IMR-90 (cell line): ENCODE measurements around the gene MYO10. TPM values are rescaled to one million over a fixed set of nuclear protein-coding genes. Genes with fewer than 3 reads are reported as not detected.

Experiments used
- ATAC-seq: fragments of 200-7000 bp; cut with Tn5 transposase; 2 replicates; pipeline ENCODE4 v1.9.1; 2020; ENCODE audit warnings: low read depth, mild to moderate bottlenecking, moderate library complexity
- BruUV-seq: library from RNA; stranded (reverse); fragments of 400-500 nt; replicated peaks from 2 replicates; lab custom pipeline; 2021; lab: Mats Ljungman, UMichigan
- CTCF ChIA-PET: fragments of 300-600 bp; formaldehyde crosslinking; extraction: SDS; loops from one replicate; lab custom pipeline; 2021; ENCODE audit warnings: antibody characterized with exemption; lab: Yijun Ruan, JAX
- POLR2A ChIA-PET: fragments of 300-600 bp; sonication (Branson Sonifier 250); formaldehyde crosslinking; loops from one replicate; lab custom pipeline; 2022; ENCODE audit warnings: antibody characterized with exemption; ENCODE audit not compliant: unreplicated experiment; lab: Charles Lee
- DNase-seq: peaks from one replicate; pipeline ENCODE4 v3.0.0; 2013
- H2AFZ ChIP-seq: replicated peaks from 2 replicates; pipeline ENCODE3; 2013; ENCODE audit warnings: low read length, mild to moderate bottlenecking; ENCODE audit not compliant: poor library complexity
- H2AK5ac ChIP-seq: 2 replicates; pipeline ENCODE4 v1.6.1; 2013; ENCODE audit warnings: low read depth, low read length, inconsistent platforms
- H2AK9ac ChIP-seq: replicated peaks from 2 replicates; pipeline ENCODE3; 2013; ENCODE audit warnings: mild to moderate bottlenecking, low read depth, low read length, moderate library complexity; ENCODE audit not compliant: poor library complexity
- H2BK120ac ChIP-seq: 2 replicates; pipeline ENCODE4 v1.6.1; 2013; ENCODE audit warnings: low read depth, low read length, inconsistent platforms
- H2BK15ac ChIP-seq: 3 replicates; pipeline ENCODE4 v1.6.1; 2013; ENCODE audit warnings: low read depth, low read length, inconsistent platforms
- H2BK20ac ChIP-seq: 2 replicates; pipeline ENCODE4 v1.6.1; 2013; ENCODE audit warnings: low read depth, mild to moderate bottlenecking, inconsistent platforms, low read length, moderate library complexity
- H2BK5ac ChIP-seq: 2 replicates; pipeline ENCODE4 v1.6.1; 2013; ENCODE audit warnings: mild to moderate bottlenecking, low read depth, low read length, inconsistent platforms; ENCODE audit not compliant: poor library complexity, severe bottlenecking
- H3K14ac ChIP-seq: replicated peaks from 2 replicates; pipeline ENCODE4 v1.6.1; 2013; ENCODE audit warnings: low read depth, low read length, inconsistent platforms
- H3K18ac ChIP-seq: 2 replicates; pipeline ENCODE4 v1.6.1; 2013; ENCODE audit warnings: low read depth, low read length, control low read depth
- H3K23ac ChIP-seq: 2 replicates; pipeline ENCODE4 v1.6.1; 2013; ENCODE audit warnings: low read depth, low read length, inconsistent platforms
- H3K27ac ChIP-seq: 2 replicates; pipeline ENCODE4 v1.5.1; 2013; ENCODE audit warnings: mild to moderate bottlenecking, control low read depth, low read length; ENCODE audit not compliant: insufficient read depth
- H3K27me3 ChIP-seq: 2 replicates; pipeline ENCODE4 v1.6.1; 2013; ENCODE audit warnings: low read length; ENCODE audit not compliant: control insufficient read depth, insufficient read depth
- H3K36me3 ChIP-seq: 2 replicates; pipeline ENCODE4 v1.6.1; 2013; ENCODE audit warnings: low read length, mixed read lengths; ENCODE audit not compliant: control insufficient read depth, insufficient read depth
- H3K4ac ChIP-seq: 2 replicates; pipeline ENCODE4 v1.6.1; 2013; ENCODE audit warnings: low read depth, low read length, inconsistent platforms
- H3K4me1 ChIP-seq: 2 replicates; pipeline ENCODE4 v1.6.1; 2013; ENCODE audit warnings: low read length, mixed read lengths; ENCODE audit not compliant: control insufficient read depth, insufficient read depth
- H3K4me2 ChIP-seq: 2 replicates; pipeline ENCODE4 v1.6.1; 2013; ENCODE audit warnings: low read depth, mild to moderate bottlenecking, control low read depth, low read length, moderate library complexity
- H3K4me3 ChIP-seq: 2 replicates; pipeline ENCODE4 v1.5.1; 2013; ENCODE audit warnings: low read depth, mild to moderate bottlenecking, control low read depth, low read length, moderate library complexity; ENCODE audit not compliant: insufficient read depth
- H3K56ac ChIP-seq: 2 replicates; pipeline ENCODE4 v1.6.1; 2013; ENCODE audit warnings: low read length, inconsistent platforms; ENCODE audit not compliant: insufficient read depth; ENCODE audit errors: extremely low read depth
- H3K79me1 ChIP-seq, 2 experiments: 2 replicates each; pipeline ENCODE4 v1.6.1; 2013; ENCODE audit warnings: low read length in 2 of 2, inconsistent platforms in 1 of 2, low read depth in 1 of 2
- H3K9ac ChIP-seq: 2 replicates; pipeline ENCODE4 v1.6.1; 2013; ENCODE audit warnings: low read depth, low read length, control low read depth
- H3K9me1 ChIP-seq: 2 replicates; pipeline ENCODE4 v1.6.1; 2013; ENCODE audit warnings: low read length, inconsistent platforms; ENCODE audit not compliant: insufficient read depth
- H3K9me3 ChIP-seq: 2 replicates; pipeline ENCODE4 v1.6.1; 2013; ENCODE audit warnings: low read length; ENCODE audit not compliant: control insufficient read depth, insufficient read depth
- H4K20me1 ChIP-seq: 2 replicates; pipeline ENCODE4 v1.6.1; 2013; ENCODE audit warnings: low read length, inconsistent platforms; ENCODE audit not compliant: insufficient read depth
- H4K5ac ChIP-seq: 2 replicates; pipeline ENCODE4 v1.6.1; 2013; ENCODE audit warnings: mild to moderate bottlenecking, low read depth, low read length, control low read depth
- H4K8ac ChIP-seq, 2 experiments: 2 replicates each; pipeline ENCODE4 v1.6.1; 2013; ENCODE audit warnings: low read depth in 2 of 2, low read length in 2 of 2, control low read depth in 1 of 2, inconsistent platforms in 1 of 2
- H4K91ac ChIP-seq: 2 replicates; pipeline ENCODE4 v1.6.1; 2013; ENCODE audit warnings: low read depth, low read length, inconsistent platforms; ENCODE audit not compliant: insufficient read depth
- CEBPB ChIP-seq: IDR thresholded peaks from 2 replicates; pipeline ENCODE4 v1.6.1; 2012; ENCODE audit warnings: low read depth, low read length, improper control_type of control experiment
- NFE2L2 ChIP-seq: fragments of 150-350 bp; IDR thresholded peaks from 2 replicates; pipeline ENCODE4 v1.6.1; 2016; ENCODE audit warnings: low read depth, mild to moderate bottlenecking, low read length
- WGBS, 2 experiments: methylation state at CpG; one replicate each; pipeline versions ENCODE4 v1.1.5 to v1.1.7; 2013; ENCODE audit warnings: missing lambda C conversion rate in 2 of 2; ENCODE audit not compliant: insufficient read length in 1 of 2; ENCODE audit errors: extremely low coverage in 2 of 2; 5-methylcytosine and 5-hydroxymethylcytosine counted together
- dilution Hi-C: fragments of 300-500 bp; cut with HindIII; formaldehyde crosslinking; loops from one replicate; pipeline ENCODE4 v1.14.3; 2018; ENCODE audit warnings: low sequenced_read_pairs; ENCODE audit not compliant: unreplicated experiment
- in situ Hi-C: fragments of 300-500 bp; cut with MboI; formaldehyde crosslinking; loops from 3 replicates; pipeline ENCODE4 v1.14.3; 2019; ENCODE audit warnings: low sequenced_read_pairs, inconsistent platforms, mixed read lengths
- intact Hi-C: fragments of 100-400 bp; cut with micrococcal nuclease; formaldehyde crosslinking; loops from 2 replicates; pipeline ENCODE4 v1.10.0; 2022
- polyA plus RNA-seq, 3 experiments: library from polyadenylated mRNA; depleted of rRNA; stranded (reverse); fragments of >200 nt; gene quantifications; 2 replicates each; pipeline ENCODE4 v1.2.3, GENCODE V29; 2012; ENCODE audit warnings: low replicate concordance in 1 of 3
- total RNA-seq: library from RNA; depleted of rRNA; stranded (reverse); fragments of >200 nt; gene quantifications from 2 replicates; pipeline ENCODE4 v1.2.3, GENCODE V29; 2012

The MYO10 gene
- total and polyA plus RNA-seq, 2 of the 4 experiments (the other 2 are of a cell fraction), result 39.9 to 115 TPM

DNA sequence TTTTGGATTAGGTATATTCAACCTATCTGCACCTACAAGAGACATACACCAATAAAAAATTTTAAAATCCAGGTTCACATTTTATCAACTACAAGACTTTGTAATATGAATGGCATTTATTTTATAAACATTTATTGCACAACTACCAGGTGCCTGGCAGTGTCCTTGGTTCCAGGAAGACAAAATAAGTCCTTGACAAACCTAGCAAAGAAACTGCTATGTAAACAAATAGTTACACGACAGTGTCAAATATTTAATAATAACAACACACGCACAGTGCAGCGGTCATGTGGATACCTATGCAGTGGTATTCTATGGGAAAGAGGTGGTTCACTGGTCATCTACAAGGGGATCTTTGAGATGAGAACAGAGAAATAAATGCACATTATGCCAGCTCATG lies 120.7 kb downstream of the MYO10 start:
- intact Hi-C loops (no loop called here), dilution Hi-C loops (no loop called here), in situ Hi-C loops (no loop called here)
- H4K5ac ChIP-seq, result no peak overlapping the region
- POLR2A ChIA-PET, result interaction anchor here (0.6 kb wide), 1 partner anchor 65 kb away, joined by 7 read pairs; no protein-coding TSS in a partner anchor
- no peaks in the 10 kb centered on the region for H3K9me3 ChIP-seq
- no peak for ATAC-seq
- peak; percentile 74 for TF ChIP-seq CEBPB
- no peak for TF ChIP-seq NFE2L2
- no peak overlapping the region for H3K4me2 ChIP-seq
- H3K79me1 ChIP-seq, result peaks cover 11 to 78% of the 10 kb centered on the region in 2 experiments
- H3K9me1 ChIP-seq, result peaks cover 33% of the 10 kb centered on the region
- DNase-seq, result no peak
- no peak overlapping the region for H2BK120ac ChIP-seq
- H2AK9ac ChIP-seq, result no peak overlapping the region
- no TSS peak for BruUV-seq
- H2BK15ac ChIP-seq, result no peak overlapping the region
- CTCF ChIA-PET, result interaction anchor here (0.6 kb wide), 1 partner anchor 316 kb away, joined by 3 read pairs; no protein-coding TSS in a partner anchor
- no peak overlapping the region for H3K27ac ChIP-seq
- WGBS, 2 experiments, result no CpG with 5 or more reads among the region's 3 CpGs
- H2BK20ac ChIP-seq, result no peak overlapping the region
- peaks cover 86% of the 10 kb centered on the region for H4K20me1 ChIP-seq
- no peak overlapping the region for H2BK5ac ChIP-seq
- H3K56ac ChIP-seq, result no peak overlapping the region
- H3K9ac ChIP-seq, result no peak overlapping the region
- H3K23ac ChIP-seq, result no peak overlapping the region
- no peaks in the 10 kb centered on the region for H3K27me3 ChIP-seq
- H3K4me1 ChIP-seq, result peaks cover 17% of the 10 kb centered on the region
- H4K8ac ChIP-seq, result no peak overlapping the region
- peaks cover 16% of the 10 kb centered on the region for H3K36me3 ChIP-seq
- H4K91ac ChIP-seq, result no peak overlapping the region
- H3K4me3 ChIP-seq, result no peak overlapping the region
- no peak overlapping the region for H2AFZ ChIP-seq
- no peak overlapping the region for H3K14ac ChIP-seq
- no peak overlapping the region for H2AK5ac ChIP-seq
- H3K18ac ChIP-seq, result no peak overlapping the region
- no peak overlapping the region for H3K4ac ChIP-seq
